Coronary artery (tissue), 2 donors: Measurements from ENCODE around the gene KRTAP23-1.

ENCODE experiments used
- DNase-seq: peaks from one replicate; pipeline ENCODE4 v3.0.0-alpha.2; 2017; ENCODE audit warnings: low spot score
- H3K27ac ChIP-seq, 2 donors: fragments of 200-600 bp; sonication (generic); one replicate each; pipeline ENCODE4 v1.5.1; 2016 to 2019
- H3K4me3 ChIP-seq: fragments of 200-600 bp; sonication (generic); 2 replicates; pipeline ENCODE4 v1.5.1; 2016; ENCODE audit warnings: mild to moderate bottlenecking, moderate library complexity
- TF ChIP-seq, protein P1 (sequence below): fragments of 200-600 bp; sonication (generic); IDR thresholded peaks from one replicate; pipeline ENCODE4 v1.5.1; 2019; ENCODE audit warnings: antibody characterized with exemption

KRTAP23-1 gene

DNA sequence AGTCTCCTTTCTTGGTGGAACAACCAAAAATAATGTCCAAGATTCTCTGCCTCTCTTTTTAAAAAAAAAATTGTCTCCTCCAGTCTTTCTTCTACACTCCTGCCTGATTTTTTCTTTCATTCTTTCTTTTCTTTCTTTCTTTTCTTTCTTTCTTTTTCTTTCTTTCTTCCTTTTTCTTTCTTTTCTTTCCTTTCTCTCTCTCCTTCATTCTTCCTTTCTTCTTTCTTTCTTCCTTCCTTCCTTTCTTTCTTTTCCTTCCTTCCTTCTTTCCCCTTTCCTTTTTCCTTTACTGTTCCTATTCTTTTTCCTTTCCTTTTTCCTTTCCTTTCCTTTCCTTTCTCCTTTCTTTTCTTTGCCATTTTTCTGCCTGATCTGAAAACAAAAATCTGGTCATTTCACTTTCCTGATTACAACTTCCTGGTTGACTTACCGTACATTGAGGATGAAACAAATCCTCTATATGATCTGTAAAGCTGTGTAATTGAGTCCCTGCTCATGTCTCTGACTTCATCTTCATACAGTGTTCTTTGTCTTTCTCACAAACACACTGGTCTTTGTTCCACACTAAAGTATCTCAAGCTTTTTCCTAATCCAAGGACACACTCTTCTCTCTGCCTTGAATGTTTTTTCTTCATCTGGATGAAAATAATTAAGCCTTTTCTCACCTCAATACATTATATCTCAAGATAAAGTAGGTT, 6.1 kb upstream of the KRTAP23-1 start:
- Histone ChIP-seq H3K4me3 (no peak overlapping the region), H3K27ac (no peak overlapping the region)
- DNase-seq = no peak
- TF ChIP-seq, protein P1, sequence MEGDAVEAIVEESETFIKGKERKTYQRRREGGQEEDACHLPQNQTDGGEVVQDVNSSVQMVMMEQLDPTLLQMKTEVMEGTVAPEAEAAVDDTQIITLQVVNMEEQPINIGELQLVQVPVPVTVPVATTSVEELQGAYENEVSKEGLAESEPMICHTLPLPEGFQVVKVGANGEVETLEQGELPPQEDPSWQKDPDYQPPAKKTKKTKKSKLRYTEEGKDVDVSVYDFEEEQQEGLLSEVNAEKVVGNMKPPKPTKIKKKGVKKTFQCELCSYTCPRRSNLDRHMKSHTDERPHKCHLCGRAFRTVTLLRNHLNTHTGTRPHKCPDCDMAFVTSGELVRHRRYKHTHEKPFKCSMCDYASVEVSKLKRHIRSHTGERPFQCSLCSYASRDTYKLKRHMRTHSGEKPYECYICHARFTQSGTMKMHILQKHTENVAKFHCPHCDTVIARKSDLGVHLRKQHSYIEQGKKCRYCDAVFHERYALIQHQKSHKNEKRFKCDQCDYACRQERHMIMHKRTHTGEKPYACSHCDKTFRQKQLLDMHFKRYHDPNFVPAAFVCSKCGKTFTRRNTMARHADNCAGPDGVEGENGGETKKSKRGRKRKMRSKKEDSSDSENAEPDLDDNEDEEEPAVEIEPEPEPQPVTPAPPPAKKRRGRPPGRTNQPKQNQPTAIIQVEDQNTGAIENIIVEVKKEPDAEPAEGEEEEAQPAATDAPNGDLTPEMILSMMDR = no peak

DNA sequence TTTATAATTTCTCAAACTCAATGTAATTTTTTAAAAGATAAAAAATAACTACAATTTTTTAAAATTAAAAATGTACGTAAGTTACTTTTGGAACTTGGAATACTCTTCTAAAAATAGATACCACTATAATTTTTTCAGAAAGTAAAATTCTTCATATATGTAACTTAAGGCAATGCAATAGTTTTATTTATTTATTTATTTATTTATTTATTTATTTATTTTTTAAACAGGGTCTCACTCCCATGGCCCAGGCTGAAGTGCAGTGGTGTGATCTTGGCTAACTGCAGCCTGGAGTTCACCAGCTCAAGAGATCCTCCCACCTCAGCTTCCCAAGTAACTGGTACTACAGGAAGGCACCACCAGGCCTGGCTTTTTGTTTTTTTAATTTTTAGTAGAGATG, 3.1 kb upstream of the KRTAP23-1 start:
- H3K4me3 ChIP-seq = no peak overlapping the region
- H3K27ac ChIP-seq = no peak overlapping the region
- DNase-seq = no peak
- TF ChIP-seq, protein P1 = no peak

DNA sequence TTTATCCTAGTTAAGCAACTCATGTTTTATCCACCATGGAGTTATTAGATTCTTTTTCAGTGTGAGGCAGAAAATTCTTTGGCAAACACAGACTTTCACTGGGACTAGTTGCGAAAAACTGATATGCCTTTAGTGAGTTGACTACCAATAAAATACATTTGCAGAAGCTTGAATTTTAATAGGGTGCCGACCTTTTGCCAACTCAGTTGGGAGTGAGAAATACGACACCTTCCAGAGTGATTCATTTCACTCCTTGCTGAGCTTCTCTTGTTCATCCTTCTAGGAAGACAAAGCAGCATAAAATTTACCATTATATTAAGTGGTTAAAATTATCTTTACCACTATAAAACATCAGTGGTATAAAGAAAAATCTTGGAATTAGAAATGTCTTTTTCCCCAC, 1.2 kb upstream of the KRTAP23-1 start:
- no peak overlapping the region for H3K27ac ChIP-seq
- no peak for DNase-seq
- H3K4me3 ChIP-seq = no peak overlapping the region
- TF ChIP-seq, protein P1 = no peak

DNA sequence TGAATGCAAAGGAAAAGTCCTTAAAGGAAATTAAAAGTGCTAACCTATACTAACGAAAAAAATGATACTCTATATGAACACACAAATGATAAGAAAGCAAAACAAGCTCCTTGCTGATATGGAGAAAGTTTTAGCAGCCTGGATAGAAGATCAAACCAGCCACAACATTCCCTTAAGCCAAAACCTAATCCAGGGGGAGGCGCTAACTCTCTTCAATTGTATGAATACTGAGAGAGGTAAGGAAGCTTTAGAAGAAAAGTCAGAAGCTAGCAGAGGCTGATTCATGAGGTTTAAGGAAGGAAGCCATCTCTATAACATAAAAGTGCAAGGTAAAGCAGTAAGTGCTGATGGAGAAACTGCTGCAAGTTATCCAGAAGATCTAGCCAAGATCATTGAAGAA, 3.4 kb downstream of the KRTAP23-1 start:
- no peak overlapping the region for H3K4me3 ChIP-seq
- no peak for DNase-seq
- H3K27ac ChIP-seq = no peak overlapping the region
- TF ChIP-seq, protein P1 = no peak

DNA sequence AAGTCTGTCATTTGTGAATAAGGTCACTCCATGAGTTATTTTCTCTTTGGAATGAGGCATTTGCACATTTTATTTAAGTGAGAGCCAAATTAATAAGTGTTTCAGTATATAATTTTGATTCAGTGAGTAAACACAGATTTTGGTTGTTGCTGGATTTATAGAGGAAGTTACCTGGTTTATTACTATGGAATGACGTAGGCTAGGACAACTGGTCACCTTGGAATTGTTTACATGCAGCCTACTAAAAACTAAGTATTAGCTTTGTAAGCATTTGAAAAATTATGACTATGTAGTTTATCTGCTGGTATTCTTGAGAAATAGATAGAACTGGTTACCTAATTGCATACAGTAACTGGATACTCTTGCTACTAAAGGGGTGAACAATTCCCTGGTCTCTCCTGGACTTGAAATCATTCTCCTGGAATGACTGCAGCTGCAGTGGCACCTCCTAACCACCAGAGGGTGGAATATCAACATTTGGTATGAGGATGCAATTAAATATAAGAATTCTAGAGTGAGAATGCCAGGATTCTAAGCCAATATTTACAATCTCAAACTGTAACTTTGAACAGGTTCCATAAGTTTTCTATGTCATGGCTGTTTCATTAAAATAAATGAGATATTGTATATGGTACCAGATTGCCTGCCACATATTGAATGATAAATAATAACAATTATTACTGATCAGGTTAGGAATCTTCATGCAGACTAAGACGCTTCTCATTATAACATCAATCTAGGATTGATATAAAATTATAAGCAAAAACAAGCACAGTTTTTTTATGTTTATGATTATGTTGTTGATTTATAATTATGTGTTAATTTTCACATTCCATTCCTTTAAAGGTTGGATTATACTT, 7.5 kb downstream of the KRTAP23-1 start:
- TF ChIP-seq, protein P1 = peak; percentile 44

DNA sequence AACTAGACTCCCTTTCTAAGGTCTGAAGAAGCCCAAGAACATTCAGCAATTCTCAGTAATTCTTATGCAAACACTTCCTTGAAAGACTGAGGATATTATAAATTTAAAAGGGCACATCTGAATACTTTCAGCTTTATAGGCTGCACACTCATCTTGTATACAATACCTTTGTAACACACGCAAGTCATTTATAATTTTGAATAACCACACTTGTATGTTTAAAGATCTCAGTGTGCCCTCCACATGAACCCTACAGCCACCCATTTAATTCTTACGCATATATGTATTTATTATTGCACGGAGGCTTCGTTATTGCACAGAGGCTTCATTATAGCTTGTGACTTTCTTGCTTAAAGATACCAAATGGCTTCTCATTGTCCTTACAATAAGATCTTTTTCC, 9.7 kb downstream of the KRTAP23-1 start:
- Histone ChIP-seq H3K27ac (no peak overlapping the region), H3K4me3 (no peak overlapping the region)
- TF ChIP-seq, protein P1 = no peak
- no peak for DNase-seq

More for the DNA sequence above, 7.5 kb downstream of the KRTAP23-1 start:
- Histone ChIP-seq H3K27ac (no peak overlapping the region), H3K4me3 (no peak overlapping the region)
- DNase-seq = no peak
